IPS-NIHi7 (cell line): Measurements from ENCODE around the gene COBL.
A peak's percentile ranks its signal among the peaks of the same experiment; 100 is the strongest.

Source experiments
- DNase-seq: peaks from one replicate; pipeline ENCODE4 v3.0.0; 2012; ENCODE audit warnings: mixed read lengths; ENCODE audit errors: extremely low spot score

Gene COBL

DNA sequence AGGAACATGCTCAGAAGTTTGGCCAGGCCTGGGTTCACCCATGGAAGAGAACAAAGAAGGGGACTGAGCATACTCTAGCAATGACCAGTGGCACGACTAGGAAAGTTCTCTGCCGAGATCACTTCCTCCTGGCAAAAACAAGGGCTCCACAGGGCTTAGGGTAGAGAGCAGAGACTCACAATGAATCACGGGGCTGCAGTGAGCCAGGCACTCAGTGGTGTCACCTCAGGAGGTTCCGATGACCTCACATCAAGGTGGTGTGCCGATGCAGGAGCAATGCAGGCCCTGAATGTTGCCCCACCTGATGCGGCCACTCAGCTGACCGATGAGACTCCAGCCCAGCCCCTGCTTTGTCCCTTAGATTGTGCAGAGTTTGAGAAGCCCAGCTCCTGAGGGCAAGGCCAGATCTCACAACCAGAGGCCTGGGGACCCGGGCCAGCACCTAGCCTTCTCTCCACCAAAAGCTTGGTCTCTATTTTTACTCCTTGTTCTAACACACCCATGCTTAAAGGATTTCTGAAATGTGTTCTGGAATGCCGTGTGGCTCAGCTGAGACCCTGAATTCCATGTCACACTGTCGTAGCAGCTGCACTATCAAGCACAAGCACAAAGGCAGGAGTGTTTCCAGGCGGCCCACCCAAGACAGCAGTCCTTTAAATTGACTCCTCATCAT, 60.9 kb downstream of the COBL start:
- DNase-seq = peak; percentile 37

DNA sequence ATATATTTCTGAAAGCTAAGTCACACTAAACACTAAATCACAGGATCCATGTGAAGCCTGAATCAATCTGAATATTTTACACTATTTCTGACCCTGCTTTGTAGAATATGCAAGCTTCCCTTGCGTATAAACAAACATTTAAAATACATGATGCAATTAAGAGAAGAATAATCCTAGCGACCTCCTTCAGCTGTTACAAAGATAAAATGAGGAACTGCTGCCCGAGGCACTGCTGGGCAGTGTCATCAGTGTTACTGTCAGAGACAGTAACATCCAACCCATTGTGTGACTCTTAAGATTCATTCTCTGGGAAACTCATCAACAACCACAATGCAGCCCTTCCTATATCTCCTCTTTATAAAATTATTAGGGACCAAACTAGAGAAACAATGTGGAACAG, 61.6 kb downstream of the COBL start:
- no peak for DNase-seq

- DNase-seq = no peak
These were observed 63.5 kb downstream of the COBL start for GRCh38 chr7:51253157-51253556.

DNA sequence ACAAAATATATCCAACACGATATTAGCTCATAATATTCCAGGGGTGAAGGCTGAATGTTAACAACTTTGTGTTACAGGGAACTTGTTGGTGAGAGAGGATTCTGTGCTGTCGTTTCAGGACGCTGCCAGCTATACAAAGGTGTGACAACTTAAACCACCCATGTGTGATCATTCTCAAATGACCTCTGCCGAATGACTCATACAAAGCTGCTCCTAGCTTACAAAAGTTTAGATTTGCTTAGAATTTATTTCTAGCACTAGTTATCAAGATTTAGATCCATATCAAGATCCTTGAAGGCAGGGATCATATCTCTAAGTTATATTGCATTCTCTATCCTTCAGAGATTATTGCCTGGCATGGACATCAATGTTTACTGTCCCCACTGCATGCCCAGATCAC, 65.3 kb downstream of the COBL start:
- DNase-seq = no peak

DNA sequence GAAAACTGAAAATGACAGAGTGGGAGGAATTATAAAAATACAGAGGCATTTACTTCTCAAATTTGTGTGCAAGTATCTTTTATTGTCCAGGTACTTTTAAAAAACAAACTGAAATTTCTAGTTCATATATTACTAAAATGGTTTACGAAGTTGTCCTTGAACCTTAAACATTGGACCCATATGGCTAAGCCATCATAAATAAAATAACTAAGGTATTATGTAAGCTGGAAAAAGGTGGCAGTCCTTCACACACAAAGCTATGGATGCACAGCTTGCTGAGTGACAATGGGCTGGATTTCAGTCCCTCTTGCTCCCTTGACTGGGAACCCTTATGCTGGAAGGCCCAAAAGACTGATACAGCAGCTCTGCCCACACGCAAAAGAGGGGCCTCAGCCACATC, 66.1 kb downstream of the COBL start:
- DNase-seq = no peak

- no peak for DNase-seq
These were observed 66.6 kb downstream of the COBL start for GRCh38 chr7:51249991-51250390.

GRCh38 chr7:51249187-51249945, 67.2 kb downstream of the COBL start:
- DNase-seq = no peak

- no peak for DNase-seq
These were observed 70.1 kb downstream of the COBL start for GRCh38 chr7:51246258-51247245.

- no peak for DNase-seq
These were observed 71.7 kb downstream of the COBL start for GRCh38 chr7:51244885-51245284.

GRCh38 chr7:51244053-51244452, 72.6 kb downstream of the COBL start:
- DNase-seq = no peak

- no peak for DNase-seq
These were observed 73.0 kb downstream of the COBL start for GRCh38 chr7:51243631-51244030.

DNA sequence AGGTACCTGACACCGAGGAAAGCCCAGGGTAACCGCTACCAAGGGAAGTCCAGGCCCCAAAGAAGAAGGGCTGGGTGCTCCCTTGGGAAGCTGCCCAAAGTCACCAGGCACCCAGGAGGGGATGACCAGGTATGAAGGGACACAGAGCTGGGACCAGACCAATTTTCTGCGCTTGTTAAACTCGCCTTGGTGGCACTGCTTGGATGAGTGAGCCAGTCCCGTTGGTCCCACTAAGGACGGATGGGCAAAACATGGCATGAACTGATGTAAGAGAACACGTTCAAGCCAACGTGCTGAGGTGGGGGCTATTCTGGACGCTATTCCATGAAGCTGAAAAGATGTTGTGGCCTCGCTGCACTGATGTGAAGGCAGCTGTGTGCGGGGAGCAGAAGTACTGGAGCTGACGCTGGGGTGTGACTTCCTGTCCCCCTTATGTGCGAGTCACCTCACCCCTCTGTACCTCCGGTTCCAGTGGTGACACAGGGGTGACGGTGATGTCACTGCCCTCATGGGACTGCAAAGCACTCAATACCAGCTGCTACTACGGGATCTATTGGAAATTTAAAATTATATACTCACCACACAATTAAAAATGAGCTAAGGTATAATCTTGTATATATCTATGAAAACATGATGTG, 73.6 kb downstream of the COBL start:
- no peak for DNase-seq

DNA sequence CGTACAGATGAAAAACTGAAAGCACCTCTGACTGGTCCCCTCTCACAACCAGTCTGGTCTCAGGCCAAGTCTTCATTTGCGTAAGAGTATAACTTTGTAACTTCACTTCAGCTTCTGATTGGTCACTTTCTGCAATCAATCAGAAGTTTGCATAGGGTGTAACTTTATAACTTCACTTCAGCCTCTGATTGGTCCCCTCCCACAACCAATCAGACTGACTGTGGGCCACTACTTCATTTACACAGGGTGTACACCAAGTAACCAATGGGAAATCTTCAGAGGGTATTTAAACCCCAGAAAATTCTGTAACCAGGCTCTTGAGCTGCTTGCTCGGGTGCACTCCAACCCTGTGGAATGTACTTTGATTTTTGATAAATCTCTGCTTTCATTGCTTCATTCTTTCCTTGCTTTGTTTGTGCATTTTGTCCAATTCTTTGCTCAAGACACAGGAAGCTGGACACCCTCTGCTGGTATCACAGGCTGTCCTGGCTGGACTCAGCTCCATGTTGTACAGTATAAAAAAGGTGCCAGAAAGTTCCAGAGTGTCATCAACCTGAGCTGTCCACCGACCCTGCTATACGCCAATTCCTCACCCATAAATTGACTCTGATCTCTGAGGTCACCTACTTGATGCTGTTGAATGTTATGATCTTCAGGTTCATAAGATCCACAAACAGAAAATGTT, 74.5 kb downstream of the COBL start:
- DNase-seq = no peak

DNA sequence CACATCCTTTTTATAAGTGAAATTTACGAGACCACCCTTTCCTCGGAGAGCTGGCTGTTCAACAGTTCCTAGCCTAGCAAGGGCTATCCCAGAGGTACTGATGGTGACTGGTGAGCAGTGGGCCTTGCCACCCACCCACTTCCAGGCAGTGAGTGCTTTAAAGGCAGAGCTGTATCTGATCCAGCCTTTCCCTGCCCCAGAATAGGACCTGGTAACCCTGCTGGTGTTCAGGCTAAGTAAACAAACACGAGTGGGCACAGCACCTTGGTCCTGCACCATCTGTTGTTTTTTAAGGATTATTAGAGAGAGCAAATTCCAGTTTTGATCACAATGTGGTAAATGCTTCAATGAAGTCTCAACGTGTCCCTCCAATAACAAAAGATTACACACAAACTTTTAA, 75.7 kb downstream of the COBL start:
- no peak for DNase-seq

GRCh38 chr7:51239691-51240090, 76.9 kb downstream of the COBL start:
- DNase-seq = no peak

DNA sequence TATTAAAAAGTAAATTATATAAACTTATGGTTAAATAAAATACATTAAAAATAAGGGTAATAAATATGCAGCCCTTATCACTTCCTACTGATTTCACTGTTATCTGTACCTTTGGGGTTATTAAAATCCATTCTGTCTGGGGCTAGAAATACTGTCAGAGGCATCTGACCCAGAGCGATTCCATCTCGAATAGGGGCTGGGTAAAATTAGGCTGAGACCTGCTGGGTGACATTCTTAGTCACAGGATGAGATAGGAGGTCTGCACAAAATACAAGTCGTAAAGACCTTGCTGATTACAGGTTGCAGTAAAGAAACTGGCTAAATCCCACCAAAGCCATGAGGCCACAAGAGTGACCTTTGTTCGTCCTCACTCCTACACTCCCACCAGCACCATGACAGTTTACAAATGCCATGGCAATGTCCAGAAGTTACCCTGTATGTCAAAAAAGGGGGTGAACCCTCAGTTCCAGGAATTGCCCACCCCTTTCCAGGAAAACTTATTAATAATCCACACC, 77.6 kb downstream of the COBL start:
- no peak for DNase-seq

DNA sequence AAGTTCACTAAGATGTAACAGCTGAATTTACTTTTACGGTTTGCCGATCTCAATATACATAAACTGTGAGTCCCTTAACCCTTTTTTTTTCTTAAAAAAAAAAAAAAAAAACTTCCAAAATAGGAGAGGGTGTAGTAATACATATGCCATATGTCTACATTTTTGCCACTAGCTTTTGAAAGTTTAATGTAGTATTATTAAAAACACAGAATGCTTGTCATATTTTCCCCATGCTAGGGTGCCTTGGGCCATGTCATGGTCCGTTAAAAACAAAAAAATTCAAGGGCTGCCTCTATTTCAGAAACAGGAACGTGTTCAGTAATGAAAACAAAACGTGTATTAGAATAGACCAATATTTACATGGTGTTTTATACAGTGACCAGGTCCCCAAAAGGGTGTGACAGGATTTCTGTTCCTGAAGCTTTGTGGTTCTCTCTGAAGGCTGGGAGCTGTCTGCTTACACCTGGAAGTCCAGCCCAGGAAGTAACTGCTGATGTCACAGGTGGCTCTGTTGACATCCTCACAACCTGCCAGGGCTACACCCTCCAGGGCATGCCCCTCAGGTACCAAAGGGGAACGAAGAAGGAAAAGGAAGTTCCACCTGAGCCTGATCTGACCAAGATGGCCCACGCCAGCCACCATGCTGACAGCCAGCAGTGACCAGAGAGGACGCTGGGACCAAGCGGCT, 79.0 kb downstream of the COBL start:
- no peak for DNase-seq

- DNase-seq = no peak
These were observed 80.0 kb downstream of the COBL start for GRCh38 chr7:51236470-51237132.

DNA sequence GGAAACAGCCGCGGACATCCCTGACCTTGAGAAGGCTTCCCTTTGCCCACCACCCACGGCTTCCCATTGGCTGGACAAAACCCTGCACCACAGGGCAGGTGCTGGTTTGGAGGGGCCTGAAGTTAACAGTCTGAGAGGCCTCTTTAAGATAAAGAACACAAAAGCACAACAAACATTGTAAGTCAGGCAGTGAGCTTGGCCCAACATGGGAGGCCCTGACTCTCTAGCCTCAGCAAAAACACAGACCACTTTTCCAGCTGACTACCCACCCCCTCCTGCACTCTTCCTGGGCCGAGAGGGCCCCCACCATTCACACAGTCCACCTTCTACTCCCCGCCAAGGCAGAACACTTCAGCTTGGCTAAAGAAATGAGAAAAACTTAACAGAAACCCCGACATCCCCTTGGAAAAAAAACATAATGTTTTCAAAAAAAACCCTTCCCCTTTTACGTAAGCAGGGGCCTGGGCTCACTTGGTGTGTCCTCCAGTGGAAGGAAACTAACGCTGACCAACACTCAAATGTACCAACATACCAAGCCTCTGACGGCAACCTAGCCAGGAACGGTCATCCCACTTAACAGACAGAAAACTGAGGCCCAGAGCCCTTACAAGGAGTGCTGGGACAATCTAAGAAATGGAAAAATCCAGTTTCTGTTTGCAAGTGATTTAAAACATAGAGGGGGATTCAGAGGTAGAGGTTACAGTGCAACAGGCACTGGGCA, 80.9 kb downstream of the COBL start:
- DNase-seq = no peak
